SKM-1 treated with dmso at 0.1 percent for 144 hours (cell line): ENCODE measurements around the gene ZNF337.
"Not testable (repeated sequence)": the region's sequence is repeated elsewhere in the genome, so short reads cannot be mapped to it uniquely, and the experiment has no call there.

Experiments
- DNase-seq: peaks from one replicate; lab custom pipeline; 2025; ENCODE audit not compliant: unreplicated experiment; lab: John Stamatoyannopoulos, UW

The ZNF337 gene

DNA sequence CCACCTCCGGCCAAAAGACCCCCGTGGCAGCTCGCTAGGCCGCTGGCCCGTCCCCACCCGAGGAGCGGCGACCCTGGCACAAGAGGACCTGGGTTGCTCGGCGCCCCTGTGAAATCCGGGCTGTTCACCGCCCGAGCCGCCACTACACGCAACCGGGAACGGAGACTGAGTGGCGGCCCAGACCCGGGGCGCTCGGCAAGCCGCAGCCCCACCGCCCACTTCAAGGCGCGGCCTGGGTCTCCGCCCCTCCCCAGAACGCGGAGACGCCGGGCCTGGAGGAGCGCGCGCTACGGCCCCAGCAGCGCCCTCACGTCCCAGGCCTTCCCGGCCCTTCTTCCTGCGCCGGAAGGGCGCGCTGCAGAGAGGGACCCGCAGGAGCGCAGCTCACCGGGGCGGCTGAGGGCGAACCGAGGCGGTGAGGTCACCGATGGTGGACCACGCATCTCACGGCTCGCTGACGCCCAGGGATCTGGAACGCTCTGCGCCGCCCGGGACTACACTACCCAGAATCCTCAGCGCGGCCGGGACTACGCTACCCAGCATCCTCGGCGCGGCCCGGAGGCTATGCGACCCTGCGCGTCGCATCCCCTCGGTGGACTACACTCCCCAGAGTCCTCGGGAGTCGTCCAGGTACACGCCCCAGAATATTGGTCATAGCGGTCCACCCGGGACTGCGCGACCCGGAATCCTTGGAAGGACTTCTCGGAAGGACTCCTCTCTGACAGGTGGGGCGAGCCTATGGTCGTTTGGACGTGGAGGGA is at the start of gene ZNF337:
ZNF337 (minus strand) TSS at position 483 of the 761 bp plus-strand sequence. CDS start 10,436 bp downstream, outside the sequence.
- peak; percentile 86 for DNase-seq

DNA sequence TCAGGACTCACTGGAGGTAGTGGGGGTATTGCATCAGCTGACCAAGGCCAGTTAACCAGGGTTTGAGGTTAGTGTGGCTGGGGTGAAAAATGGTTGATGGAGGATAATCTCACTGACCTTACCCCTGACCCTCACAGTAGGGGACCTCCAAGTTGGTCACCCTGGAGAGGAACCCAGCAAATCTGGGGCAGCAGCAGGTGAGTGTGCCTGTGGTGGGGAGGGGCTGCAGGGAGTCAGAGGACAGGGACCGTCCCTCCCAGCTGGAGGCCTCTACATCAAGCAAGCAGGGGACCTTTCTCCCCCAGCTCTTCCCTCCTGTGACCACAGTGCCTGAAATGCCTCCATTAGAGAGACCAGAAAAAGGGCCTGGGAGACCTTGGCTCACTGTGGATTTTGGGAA is 49.1 kb upstream of the ZNF337 start:
- DNase-seq = no peak

DNA sequence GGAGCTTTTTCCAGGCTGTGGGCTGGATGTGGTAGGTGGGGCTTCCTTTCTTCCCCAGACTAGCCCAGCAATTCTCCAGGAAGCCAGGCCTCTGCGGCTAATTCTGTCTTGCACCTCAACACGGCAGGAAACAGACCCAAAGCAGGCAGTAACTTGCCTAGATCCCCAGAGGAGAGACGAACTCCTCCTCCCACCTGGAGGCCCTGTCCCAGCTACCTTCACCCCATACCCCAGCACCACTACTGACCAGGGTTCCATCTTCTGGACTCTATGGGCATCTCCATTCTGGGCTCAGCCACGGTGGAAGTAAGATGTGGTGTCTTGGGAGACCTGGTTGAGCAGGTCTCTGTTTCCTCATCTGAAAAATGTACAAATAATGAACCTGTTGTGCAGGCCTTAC is 48.4 kb upstream of the ZNF337 start:
- DNase-seq = no peak

DNA sequence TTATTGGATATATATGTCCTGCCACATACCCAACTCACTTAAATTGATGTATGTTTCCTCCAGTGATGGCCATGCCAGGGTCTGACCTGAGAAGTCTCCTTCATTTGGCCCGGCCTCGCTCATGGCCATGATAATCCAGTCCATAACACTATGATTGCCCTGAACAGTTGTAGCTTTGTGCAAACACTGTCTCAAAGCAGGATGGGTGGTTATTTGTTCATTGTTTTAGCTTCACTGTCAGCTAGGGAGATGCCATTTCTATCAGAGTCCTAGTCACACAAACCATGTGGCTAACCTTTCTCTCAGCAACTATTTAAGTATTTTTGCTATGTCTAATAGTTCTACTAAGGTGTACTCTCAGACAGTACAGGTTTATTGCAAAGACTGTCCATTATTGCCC is 47.6 kb upstream of the ZNF337 start:
- DNase-seq = no peak

DNA sequence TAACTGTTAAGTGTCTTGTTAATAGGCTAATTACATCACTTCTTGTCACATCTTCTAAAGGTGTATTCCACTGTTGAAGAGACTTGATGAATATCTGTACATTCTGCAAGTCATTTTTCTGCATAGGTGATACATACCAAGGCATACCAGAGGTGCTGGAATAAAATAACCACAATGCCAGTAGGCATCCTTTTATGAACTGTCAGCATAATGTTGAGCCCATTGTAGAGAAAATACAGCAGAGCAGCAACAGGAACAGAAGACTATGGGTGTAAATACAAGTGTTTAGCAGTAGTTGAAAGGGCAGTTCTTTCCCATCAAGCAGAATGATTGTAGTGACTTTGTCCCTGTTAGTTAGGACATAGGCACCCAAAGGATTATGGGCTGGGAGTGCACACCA is 44.4 kb upstream of the ZNF337 start:
- no peak for DNase-seq

DNA sequence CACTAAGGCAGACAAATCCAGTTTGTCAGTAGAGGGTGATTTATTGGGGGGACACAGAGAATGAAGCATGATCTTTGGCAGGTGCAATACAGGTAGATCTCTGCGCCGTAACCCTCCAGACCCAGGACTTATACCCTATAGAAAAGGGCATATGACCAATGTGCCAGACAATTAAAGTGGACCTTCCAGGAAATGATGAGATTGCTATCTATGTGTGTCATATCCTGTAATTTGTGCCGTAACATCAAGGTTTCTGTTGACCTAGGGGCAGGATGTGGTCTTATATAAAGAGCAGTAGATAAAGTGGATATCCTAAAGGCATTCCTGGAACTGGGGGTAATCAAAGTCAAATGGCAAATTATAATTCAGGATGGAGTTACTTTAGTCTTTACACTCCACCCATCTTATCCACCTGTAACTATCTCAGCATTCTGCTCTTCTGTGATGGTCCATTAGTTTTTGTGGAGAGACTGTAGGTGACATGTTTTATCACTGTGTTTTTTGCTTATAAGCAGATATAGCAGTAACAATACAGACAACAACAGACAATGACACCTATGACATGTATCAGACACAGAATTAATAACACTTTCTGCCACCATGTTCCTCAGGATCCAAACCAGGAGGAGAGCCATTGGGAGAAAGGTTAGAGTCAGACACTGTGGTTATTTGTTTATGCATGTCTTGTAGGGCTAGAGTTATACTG is 43.1 kb upstream of the ZNF337 start:
- no peak for DNase-seq

DNA sequence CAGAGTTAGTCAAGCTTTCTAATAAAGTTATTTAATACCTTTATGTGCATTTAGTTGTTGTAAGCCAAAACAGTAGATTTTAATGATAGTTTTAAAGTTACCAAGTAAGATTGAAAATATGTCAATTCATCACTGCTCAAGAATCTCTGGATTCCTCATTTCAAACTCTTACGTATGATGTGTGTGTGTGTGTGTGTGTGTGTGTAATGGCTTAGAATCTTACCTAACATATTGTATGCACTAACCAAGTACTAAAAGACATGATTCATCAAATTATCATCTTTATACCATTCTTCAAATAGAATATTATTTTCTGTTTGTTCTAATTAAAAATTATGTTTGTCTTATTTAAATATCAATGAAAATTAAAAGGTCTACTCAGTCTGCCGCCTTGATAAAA is 41.5 kb upstream of the ZNF337 start:
- DNase-seq = no peak

DNA sequence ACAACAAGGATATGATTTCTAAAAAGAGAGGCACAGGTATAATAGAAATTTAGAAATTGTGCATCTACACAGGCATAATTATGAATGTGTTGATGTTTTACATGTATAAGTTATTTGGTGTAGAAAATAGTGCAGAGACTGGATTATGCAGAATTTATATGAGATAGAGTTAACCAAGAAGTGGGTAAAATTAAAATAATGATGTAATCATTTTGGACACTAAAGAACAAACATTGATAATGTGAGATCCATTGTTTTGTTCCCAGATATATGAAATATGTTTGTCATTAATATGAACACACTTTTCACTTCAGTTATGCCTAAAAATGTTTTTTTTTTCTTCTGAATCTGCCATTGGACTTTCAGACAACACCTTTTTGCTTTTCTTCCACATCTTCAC is 37.2 kb upstream of the ZNF337 start:
- DNase-seq = no peak

DNA sequence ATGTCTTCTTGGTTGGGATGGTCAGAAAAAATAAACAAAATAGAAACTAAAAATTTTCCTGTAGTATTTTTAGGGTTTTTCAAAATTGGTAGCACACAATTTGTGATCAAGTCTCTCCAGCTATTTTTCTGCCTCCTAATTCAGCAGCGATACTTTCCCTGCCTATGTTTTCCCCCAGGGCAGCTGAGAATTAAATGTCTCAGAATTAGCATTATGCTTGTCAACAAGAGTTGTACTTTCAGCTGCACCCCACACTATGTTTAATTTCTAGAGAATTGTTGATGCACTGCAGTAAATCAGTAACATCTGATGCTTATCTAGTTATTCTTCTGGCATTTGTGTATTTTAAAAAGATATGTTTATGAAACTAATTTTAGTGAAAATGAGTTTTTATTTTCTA is 34.2 kb upstream of the ZNF337 start:
- no peak for DNase-seq

DNA sequence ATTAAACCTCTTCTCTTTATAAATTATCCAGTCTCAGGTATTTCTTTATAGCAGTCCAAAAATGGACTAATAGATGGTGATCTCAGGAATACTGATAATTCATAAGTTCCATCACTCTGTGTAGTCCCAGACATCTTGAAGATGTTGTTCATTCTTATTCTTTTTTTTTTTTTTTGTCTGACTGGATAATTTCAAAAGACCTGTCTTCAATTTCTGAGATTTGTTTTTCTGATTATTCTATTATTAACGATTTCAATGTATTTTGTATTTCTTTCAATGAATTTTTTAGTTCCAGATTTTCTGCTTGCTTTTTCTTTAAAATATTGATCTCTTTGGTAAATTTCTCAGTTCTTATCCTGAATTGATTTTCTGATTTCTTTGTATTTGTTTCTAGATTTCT is 29.7 kb upstream of the ZNF337 start:
- DNase-seq = no peak

DNA sequence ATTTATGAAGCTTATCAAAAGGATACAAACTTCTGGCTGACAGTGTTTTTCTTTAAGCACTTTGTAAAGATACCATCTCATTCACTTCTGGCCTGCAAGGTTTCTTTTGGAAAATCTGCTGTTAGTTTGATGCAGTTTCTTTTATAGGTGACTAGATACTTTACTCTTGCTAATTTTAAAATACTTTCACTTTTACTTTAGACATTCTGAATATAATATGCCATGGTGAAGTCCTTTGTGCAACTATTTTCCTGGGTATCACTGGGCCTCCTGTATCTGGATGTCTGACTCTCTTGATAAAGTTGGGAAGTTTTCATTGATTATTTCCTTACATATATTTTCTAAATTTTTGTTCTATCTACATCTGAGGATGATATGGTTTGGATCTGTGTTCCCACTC is 29.0 kb upstream of the ZNF337 start:
- no peak for DNase-seq

DNA sequence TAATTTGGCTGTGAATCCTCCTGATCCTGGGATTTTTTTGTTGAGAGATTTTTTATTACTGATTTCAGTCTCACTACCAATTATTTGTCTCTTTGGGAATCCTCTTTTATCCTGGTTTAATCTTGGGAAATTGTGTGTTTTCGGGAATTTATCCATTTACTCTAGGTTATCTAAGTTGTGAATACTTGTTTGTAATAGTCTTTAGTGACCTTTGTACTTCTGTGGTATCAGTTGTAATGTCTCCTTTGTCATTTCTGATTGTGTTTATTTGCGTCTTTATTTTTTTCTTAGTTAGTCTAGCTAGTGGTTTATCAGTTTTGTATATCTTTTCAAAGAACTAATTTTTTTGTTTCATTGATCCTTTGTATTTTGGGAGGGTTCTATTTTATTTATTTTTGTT is 27.3 kb upstream of the ZNF337 start:
- no peak for DNase-seq

DNA sequence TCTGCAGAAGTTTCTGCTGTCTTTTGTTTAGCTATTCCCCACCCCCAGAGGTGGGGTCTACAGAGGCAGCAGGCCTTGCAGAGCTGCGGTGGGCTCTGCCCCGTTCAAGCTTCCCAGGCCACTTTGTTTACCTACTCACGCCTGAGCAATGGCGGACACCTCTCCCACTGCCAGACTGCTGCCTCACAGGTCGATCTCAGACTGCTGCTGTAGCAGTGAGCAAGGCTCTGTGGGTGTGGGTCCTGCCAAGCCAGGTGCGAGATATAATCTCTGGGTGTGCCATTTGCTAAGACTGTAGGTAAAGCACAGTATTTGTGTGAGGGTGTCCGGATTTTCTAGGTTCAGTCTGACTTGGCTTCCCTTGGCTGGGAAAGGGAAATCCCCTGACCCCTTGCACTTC is 23.6 kb upstream of the ZNF337 start:
- no peak for DNase-seq

DNA sequence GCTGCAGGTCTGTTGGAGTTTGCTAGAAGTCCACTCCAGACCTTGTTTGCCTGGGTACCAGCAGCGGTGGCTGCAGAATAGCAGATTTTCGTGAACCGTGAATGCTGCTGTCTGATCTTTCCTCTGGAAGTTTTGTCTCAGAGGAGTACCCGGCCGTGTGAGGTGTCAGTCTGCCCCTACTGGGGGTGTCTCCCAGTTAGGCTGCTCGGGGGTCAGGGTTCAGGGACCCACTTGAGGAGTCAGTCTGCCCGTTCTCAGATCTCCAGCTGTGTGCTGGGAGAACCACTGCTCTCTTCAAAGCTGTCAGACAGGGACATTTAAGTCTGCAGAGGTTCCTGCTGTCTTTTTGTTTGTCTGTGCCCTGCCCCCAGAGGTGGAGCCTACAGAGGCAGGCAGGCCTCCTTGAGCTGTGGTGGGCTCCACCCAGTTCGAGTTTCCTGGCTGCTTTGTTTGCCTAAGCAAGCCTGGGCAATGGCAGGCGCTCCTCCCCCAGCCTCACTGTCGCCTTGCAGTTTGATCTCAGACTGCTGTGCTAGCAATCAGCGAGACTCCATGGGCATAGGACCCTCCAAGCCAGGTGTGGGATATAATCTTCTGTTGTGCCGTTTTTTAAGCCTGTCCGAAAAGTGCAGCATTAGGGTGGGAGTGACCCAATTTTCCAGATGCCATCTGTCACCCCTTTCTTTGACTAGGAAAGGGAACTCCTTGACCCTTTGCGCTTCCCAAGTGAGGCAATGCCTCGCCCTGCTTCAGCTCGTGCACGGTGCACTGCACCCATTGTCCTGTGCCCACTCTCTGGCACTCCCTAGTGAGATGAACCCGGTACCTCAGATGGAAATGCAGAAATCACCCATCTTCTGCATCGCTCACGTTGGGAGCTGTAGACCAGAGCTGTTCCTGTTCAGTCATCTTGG is 22.5 kb upstream of the ZNF337 start:
- DNase-seq = not testable (repeated sequence)

DNA sequence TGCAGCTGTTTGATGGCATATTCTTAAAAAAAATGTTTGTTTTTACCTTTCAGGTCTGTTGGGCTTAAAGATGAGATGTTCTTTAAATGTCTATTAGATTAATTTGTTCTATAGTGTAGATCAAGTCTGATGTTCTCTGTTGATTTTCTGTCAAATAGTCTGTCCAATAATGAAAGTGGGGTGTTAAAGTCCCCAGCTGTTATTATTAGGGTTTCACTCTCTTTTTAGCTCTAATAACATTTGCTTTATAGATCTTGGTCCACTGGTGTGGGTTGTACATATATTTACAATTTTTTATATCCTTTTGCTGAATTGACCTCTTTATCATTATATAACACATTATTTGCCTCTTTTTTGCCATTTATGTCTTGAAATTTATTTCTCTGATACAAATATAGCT is 11.0 kb upstream of the ZNF337 start:
- no peak for DNase-seq

DNA sequence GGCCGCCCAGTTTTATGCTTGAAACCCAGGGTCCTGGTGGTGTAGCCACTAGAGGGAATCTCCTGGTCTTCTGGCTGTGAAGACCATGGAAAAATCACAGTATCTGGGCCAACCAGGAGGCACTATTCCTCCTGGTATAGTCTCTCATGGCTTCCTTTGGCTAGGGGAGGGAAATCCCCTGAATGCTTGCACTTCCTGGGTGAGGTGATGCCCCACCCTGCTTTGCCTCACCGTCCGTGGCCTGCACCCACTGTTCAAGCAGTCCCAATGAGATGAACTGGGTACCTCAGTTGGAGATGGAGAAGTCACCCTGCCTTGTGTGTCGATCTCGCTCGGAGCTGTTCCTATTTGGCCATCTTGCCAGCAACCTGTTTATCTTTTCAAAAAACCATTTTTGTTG is 10.1 kb upstream of the ZNF337 start:
- DNase-seq = no peak

DNA sequence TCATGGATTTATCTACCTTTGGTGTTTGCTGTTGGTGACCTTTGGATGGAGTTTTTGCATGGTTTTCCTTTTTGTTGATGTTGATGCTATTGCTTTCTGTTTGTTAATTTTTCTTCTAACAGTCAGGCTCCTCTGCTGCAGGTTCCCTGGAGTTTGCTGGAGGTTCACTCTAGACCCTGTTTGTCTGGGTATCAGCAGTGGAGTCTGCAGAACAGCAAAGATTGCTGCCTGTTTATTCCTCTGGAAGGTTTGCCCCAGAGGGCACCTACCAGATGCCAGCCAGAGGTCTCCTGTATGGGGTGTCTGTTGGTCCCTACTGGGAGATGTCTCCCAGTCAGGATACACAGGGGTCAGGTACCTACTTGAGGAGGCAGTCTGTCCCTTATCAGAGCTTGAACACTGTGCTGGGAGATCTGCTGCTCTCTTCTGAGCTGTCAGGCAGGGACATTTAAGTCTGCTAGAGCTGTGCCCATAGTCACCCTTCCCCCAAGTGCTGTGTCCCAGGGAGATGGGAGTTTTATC is 9.2 kb upstream of the ZNF337 start:
- DNase-seq = no peak

DNA sequence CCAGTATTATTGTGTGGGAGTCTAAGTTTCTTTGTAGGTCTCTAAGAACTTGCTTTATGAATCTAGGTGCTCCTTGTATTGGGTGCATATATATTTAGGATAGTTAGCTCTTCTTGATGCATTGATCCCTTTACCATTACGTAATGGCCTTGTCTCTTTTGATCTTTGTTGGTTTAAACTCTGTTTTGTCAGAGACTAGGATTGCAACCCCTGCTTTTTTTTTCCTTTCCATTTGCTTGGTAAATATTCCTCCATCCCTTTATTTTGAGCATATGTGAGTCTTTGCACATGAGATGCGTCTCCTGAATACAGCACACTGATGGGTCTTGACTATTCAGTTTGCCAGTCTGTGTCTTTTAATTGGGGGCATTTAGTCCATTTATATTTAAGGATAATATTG is 7.7 kb upstream of the ZNF337 start:
- DNase-seq = not testable (repeated sequence)

DNA sequence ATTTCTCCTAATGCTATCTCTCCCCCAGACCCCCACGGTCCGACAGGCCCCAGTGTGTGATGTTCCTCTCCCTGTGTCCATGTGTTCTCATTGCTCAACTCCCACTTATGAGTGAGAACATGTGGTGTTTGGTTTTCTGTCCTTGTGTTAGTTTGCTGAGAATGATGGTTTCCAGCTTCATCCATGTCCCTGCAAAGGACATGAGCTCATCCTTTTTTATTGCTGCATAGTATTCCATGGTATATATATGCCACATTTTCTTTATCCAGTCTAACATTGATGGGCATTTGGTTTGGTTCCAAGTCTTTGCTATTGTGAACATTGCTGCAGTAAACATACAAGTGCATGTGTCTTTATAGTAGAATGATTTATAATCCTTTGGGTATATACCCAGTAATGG is 4.2 kb upstream of the ZNF337 start:
- DNase-seq = not testable (repeated sequence)

DNA sequence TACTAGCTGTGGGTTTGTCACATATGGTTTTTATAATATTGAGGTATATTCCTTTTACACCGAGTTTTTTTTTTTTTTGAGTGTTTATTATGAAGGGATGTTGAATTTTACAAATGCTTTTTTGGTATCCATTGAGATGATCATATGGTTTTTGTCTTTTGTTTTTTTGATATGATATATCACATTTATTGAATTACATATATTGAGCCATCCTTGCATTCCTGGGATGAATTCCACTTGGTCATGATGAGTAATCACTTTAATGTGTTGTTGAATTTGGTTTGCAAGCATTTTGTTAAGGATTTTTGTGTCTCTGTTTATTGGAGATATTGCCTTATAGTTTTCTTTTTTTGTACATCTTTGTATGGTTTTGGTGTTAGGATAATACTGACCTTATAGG is 3.3 kb upstream of the ZNF337 start:
- DNase-seq = no peak

DNA sequence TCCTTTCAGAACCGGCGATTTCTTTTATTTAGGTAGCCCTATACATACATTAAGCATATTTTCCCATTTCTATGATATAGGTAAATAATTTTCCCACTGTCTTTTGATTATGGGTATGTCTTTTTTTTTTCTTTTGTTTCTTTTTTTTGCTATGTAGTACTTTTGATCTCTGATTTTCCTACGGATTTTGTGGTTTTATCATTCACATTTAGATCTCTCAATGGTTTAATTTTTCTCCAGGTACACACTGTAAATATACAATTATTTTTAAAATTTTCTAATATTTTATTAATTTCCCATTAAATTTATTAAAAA is 436 bp upstream of the ZNF337 start:
- DNase-seq = no peak
